ENCODE results near the gene HNRNPA3. TPM values are rescaled to one million over a fixed set of nuclear protein-coding genes. Genes with fewer than 3 reads are reported as not detected.

Gene HNRNPA3
- polyA plus RNA-seq, 1 donor from 2014 or later: 134 TPM

DNA sequence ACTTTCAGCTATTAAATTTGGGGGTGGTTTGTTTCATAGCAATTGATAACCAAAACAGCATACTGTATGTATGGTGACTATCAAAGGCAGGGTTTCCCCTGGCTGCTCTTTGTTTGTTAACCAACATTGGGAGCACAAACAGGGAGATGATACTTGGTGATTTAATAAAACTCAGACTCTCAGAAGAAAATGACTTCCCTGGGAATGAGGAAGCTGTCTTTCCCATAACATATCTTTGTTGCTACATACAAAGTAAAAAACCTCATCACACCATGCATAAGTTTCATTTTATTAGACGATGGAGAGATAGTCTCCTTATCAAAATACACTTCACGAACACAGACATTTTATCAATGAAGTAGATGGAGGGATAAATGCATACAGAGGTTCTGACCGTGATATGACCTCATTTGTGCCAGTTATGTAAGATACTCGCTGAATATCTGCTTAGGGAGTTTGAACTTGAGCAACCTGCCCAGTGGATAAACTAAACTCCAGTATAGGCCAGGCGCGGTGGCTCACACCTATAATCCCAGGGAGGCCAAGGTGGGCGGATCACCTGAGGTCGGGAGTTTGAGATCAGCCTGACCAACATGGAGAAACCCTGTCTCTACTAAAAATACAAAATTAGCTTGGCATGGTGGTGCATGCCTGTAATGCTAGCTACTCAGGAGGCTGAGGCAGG, 55.7 kb downstream of the HNRNPA3 start:
- Histone ChIP-seq H3K9ac (ENCODE audit: low read length) (no peak overlapping the region), H3K27me3 (ENCODE audit: insufficient read depth, low read depth, low read length) (peaks cover 12% of the 10 kb centered on the region), H3K4me3 (ENCODE audit: low read length) (no peak overlapping the region), H3K4me2 (ENCODE audit: low read length) (no peak overlapping the region), H3K9me3 (ENCODE audit: low read length) (no peaks in the 10 kb centered on the region), H4K20me1 (ENCODE audit: insufficient read depth) (no peaks in the 10 kb centered on the region), H3K79me2 (replicated peaks; ENCODE audit: insufficient read depth, low read length) (no peaks in the 10 kb centered on the region), H3K9me2 (ENCODE audit: insufficient read depth, low read length) (no peaks in the 10 kb centered on the region), H3F3A (ENCODE audit: insufficient read depth, low read length, poor library complexity, severe bottlenecking) (peaks cover 7% of the 10 kb centered on the region), H2AFZ (ENCODE audit: low read depth, low read length) (no peak overlapping the region), H3K36me3 (ENCODE audit: insufficient read depth, low read length) (no peaks in the 10 kb centered on the region), H3K27ac (ENCODE audit: low read length) (no peak overlapping the region)
- TF ChIP-seq EZH2 (IDR thresholded peaks at IDR 0.05; ENCODE audit: borderline replicate concordance, insufficient read depth, low read length, poor library complexity, severe bottlenecking) (no peak), CTCF (IDR thresholded peaks at IDR 0.05; ENCODE audit: poor library complexity, severe bottlenecking) (no peak), RAD21 (conservative IDR thresholded peaks at IDR 0.05) (no peak)

GRCh38 chr2:177268901-177269300, 56.3 kb downstream of the HNRNPA3 start:
- Histone ChIP-seq H3K79me2 (replicated peaks; ENCODE audit: insufficient read depth, low read length) (no peaks in the 10 kb centered on the region), H3K27ac (ENCODE audit: low read length) (no peak overlapping the region), H3K4me3 (ENCODE audit: low read length) (no peak overlapping the region), H4K20me1 (ENCODE audit: insufficient read depth) (no peaks in the 10 kb centered on the region), H3K9ac (ENCODE audit: low read length) (no peak overlapping the region), H2AFZ (ENCODE audit: low read depth, low read length) (no peak overlapping the region), H3K9me2 (ENCODE audit: insufficient read depth, low read length) (no peaks in the 10 kb centered on the region), H3K36me3 (ENCODE audit: insufficient read depth, low read length) (no peaks in the 10 kb centered on the region), H3K9me3 (ENCODE audit: low read length) (no peaks in the 10 kb centered on the region), H3K27me3 (ENCODE audit: insufficient read depth, low read depth, low read length) (peaks cover 8% of the 10 kb centered on the region), H3F3A (ENCODE audit: insufficient read depth, low read length, poor library complexity, severe bottlenecking) (peaks cover 7% of the 10 kb centered on the region), H3K4me2 (ENCODE audit: low read length) (no peak overlapping the region)
- TF ChIP-seq MXI1 (conservative IDR thresholded peaks at IDR 0.05; ENCODE audit: poor library complexity, severe bottlenecking) (no peak), CTCF (IDR thresholded peaks at IDR 0.05; ENCODE audit: poor library complexity, severe bottlenecking) (no peak), TAF1 (IDR thresholded peaks at IDR 0.05; ENCODE audit: low read depth) (no peak), POLR2AphosphoS5 (IDR thresholded peaks at IDR 0.05) (no peak), EP300 (conservative IDR thresholded peaks at IDR 0.05; ENCODE audit: poor library complexity, severe bottlenecking) (no peak), SMC3 (conservative IDR thresholded peaks at IDR 0.05; ENCODE audit: poor library complexity) (no peak), REST (IDR thresholded peaks at IDR 0.05; ENCODE audit: borderline replicate concordance) (no peak), EZH2 (IDR thresholded peaks at IDR 0.05; ENCODE audit: borderline replicate concordance, insufficient read depth, low read length, poor library complexity, severe bottlenecking) (no peak), RAD21 (conservative IDR thresholded peaks at IDR 0.05) (no peak)
